Measurements from ENCODE around the gene HEPHL1.

The HEPHL1 gene

GRCh38 chr11:94141511-94142307, 120.6 kb downstream of the HEPHL1 start:
- no peak for TF ChIP-seq EZH2 (IDR thresholded peaks at IDR 0.05; ENCODE audit: borderline replicate concordance, low read depth, low read length, severe bottlenecking)
- TF ChIP-seq, protein P1, sequence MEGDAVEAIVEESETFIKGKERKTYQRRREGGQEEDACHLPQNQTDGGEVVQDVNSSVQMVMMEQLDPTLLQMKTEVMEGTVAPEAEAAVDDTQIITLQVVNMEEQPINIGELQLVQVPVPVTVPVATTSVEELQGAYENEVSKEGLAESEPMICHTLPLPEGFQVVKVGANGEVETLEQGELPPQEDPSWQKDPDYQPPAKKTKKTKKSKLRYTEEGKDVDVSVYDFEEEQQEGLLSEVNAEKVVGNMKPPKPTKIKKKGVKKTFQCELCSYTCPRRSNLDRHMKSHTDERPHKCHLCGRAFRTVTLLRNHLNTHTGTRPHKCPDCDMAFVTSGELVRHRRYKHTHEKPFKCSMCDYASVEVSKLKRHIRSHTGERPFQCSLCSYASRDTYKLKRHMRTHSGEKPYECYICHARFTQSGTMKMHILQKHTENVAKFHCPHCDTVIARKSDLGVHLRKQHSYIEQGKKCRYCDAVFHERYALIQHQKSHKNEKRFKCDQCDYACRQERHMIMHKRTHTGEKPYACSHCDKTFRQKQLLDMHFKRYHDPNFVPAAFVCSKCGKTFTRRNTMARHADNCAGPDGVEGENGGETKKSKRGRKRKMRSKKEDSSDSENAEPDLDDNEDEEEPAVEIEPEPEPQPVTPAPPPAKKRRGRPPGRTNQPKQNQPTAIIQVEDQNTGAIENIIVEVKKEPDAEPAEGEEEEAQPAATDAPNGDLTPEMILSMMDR (IDR thresholded peaks at IDR 0.05; ENCODE audit: borderline replicate concordance, extremely low read depth, low read length, poor library complexity, severe bottlenecking), result no peak
- no peak overlapping the region for H3K27ac ChIP-seq (ENCODE audit: low read length)
- peaks cover 73% of the 10 kb centered on the region for H4K20me1 ChIP-seq (ENCODE audit: insufficient read depth, low read length)
- DNase-seq, result no peak
- H3K27me3 ChIP-seq (ENCODE audit: insufficient read depth, low read length, poor library complexity), result no peaks in the 10 kb centered on the region
- no peak overlapping the region for H2AFZ ChIP-seq (ENCODE audit: low read depth, low read length)
- H3K79me2 ChIP-seq (ENCODE audit: insufficient read depth, low read length), result peaks cover 96% of the 10 kb centered on the region
- H3K4me2 ChIP-seq (ENCODE audit: insufficient read depth, low read length), result no peak overlapping the region
- no peak overlapping the region for H3K9ac ChIP-seq (ENCODE audit: low read depth, low read length)
- no peaks in the 10 kb centered on the region for H3K9me3 ChIP-seq (ENCODE audit: insufficient read depth, low read length, severe bottlenecking)
- no peaks in the 10 kb centered on the region for H3K36me3 ChIP-seq (ENCODE audit: insufficient read depth, low read length)
- H3K4me1 ChIP-seq (ENCODE audit: insufficient read depth, low read length), result peaks cover 6% of the 10 kb centered on the region
- H3K4me3 ChIP-seq (ENCODE audit: low read depth in 1 of 2, low read length in 2 of 2), result no peak overlapping the region
- ATAC-seq (ENCODE audit: insufficient read depth, low read depth), result no peak; the same call in 2 of the 3 replicates

GRCh38 chr11:94142308-94143281, 121.4 kb downstream of the HEPHL1 start:
- ATAC-seq (ENCODE audit: insufficient read depth, low read depth) (no peak), DNase-seq (no peak)
- no peak overlapping the region for H3K9ac ChIP-seq (ENCODE audit: low read depth, low read length)
- no peaks in the 10 kb centered on the region for H3K9me3 ChIP-seq (ENCODE audit: insufficient read depth, low read length, severe bottlenecking)
- no peaks in the 10 kb centered on the region for H3K27me3 ChIP-seq (ENCODE audit: insufficient read depth, low read length, poor library complexity)
- no peak overlapping the region for H3K27ac ChIP-seq (ENCODE audit: low read length)
- peaks cover 14% of the 10 kb centered on the region for H3K4me1 ChIP-seq (ENCODE audit: insufficient read depth, low read length)
- TF ChIP-seq, protein P1 (IDR thresholded peaks at IDR 0.05; ENCODE audit: borderline replicate concordance, extremely low read depth, low read length, poor library complexity, severe bottlenecking), result no peak
- TF ChIP-seq EZH2 (IDR thresholded peaks at IDR 0.05; ENCODE audit: borderline replicate concordance, low read depth, low read length, severe bottlenecking), result no peak
- H2AFZ ChIP-seq (ENCODE audit: low read depth, low read length), result no peak overlapping the region
- peaks cover 94% of the 10 kb centered on the region for H3K79me2 ChIP-seq (ENCODE audit: insufficient read depth, low read length)
- no peak overlapping the region for H3K4me2 ChIP-seq (ENCODE audit: insufficient read depth, low read length)
- no peaks in the 10 kb centered on the region for H3K36me3 ChIP-seq (ENCODE audit: insufficient read depth, low read length)
- peaks cover 75% of the 10 kb centered on the region for H4K20me1 ChIP-seq (ENCODE audit: insufficient read depth, low read length)
- no peak overlapping the region for H3K4me3 ChIP-seq (ENCODE audit: low read depth in 1 of 2, low read length in 2 of 2)

DNA sequence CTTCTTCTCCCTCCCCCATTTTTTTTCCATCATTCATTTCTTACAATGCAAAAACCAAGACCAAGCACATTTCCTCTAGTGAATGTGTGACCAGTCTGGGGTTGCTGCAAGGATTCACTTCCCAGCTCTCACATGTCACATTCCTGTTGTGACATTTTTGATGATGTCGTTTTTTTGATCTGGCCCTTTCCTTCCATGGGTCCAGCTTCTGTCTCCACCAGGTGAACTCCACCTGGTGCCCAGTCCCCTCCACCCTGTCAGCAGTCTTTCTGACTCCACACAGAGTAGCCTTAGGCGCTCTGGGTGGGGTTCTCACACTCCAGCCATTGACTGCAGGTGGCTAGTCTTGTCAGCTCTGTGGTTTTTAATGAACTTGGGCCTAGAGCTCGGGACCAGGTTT, 123.1 kb downstream of the HEPHL1 start:
- H3K4me1 ChIP-seq (ENCODE audit: insufficient read depth, low read length), result peaks cover 17% of the 10 kb centered on the region
- ATAC-seq (ENCODE audit: insufficient read depth, low read depth) (no peak), DNase-seq (no peak)
- TF ChIP-seq EZH2 (IDR thresholded peaks at IDR 0.05; ENCODE audit: borderline replicate concordance, low read depth, low read length, severe bottlenecking), result no peak
- TF ChIP-seq, protein P1 (IDR thresholded peaks at IDR 0.05; ENCODE audit: borderline replicate concordance, extremely low read depth, low read length, poor library complexity, severe bottlenecking), result no peak
- H3K9ac ChIP-seq (ENCODE audit: low read depth, low read length), result no peak overlapping the region
- H2AFZ ChIP-seq (ENCODE audit: low read depth, low read length), result no peak overlapping the region
- peaks cover 93% of the 10 kb centered on the region for H3K79me2 ChIP-seq (ENCODE audit: insufficient read depth, low read length)
- H3K9me3 ChIP-seq (ENCODE audit: insufficient read depth, low read length, severe bottlenecking), result no peaks in the 10 kb centered on the region
- H3K27me3 ChIP-seq (ENCODE audit: insufficient read depth, low read length, poor library complexity), result no peaks in the 10 kb centered on the region
- H3K27ac ChIP-seq (ENCODE audit: low read length), result no peak overlapping the region
- H3K4me2 ChIP-seq (ENCODE audit: insufficient read depth, low read length), result no peak overlapping the region
- no peak overlapping the region for H3K4me3 ChIP-seq (ENCODE audit: low read depth in 1 of 2, low read length in 2 of 2)
- peaks cover 85% of the 10 kb centered on the region for H4K20me1 ChIP-seq (ENCODE audit: insufficient read depth, low read length)
- no peaks in the 10 kb centered on the region for H3K36me3 ChIP-seq (ENCODE audit: insufficient read depth, low read length)
